Activated naive CD4-positive, alpha-beta T cell treated with anti-CD3 and anti-CD28 coated beads, Interleukin-2, amount 50 U/mL, for 72 hours (primary cell): ENCODE measurements around the gene TIMP2. TPM values are rescaled to one million over a fixed set of nuclear protein-coding genes. Genes with fewer than 3 reads are reported as not detected.
"Not testable (repeated sequence)": the region's sequence is repeated elsewhere in the genome, so short reads cannot be mapped to it uniquely, and the experiment has no call there.

Source experiments
- ATAC-seq, 2 donors: fragments of 150-1000 bp; cut with Tn5 transposase; 2 replicates each; pipeline ENCODE4 v1.10.0; 2021; ENCODE audit warnings: mild to moderate bottlenecking in 2 of 2, moderate library complexity in 2 of 2
- DNase-seq, 2 donors: peaks; one replicate each; pipeline ENCODE4 v3.0.0; 2021 to 2022; ENCODE audit warnings: low spot score in 2 of 2
- H3K27ac Mint-ChIP-seq, 2 donors: one replicate each; pipeline ENCODE4 v1.8.0; 2022; ENCODE audit warnings: mild to moderate bottlenecking in 2 of 2, mixed read lengths in 2 of 2
- H3K36me3 Mint-ChIP-seq, 2 donors: one replicate each; pipeline ENCODE4 v1.8.0; 2022; ENCODE audit warnings: mixed read lengths in 2 of 2
- H3K9me3 Mint-ChIP-seq, 2 donors: one replicate each; pipeline ENCODE4 v1.8.0; 2022; ENCODE audit warnings: mixed read lengths in 2 of 2
- total RNA-seq, 2 donors: library from RNA; stranded (reverse); gene quantifications; one replicate each; pipeline ENCODE4 v1.2.3, GENCODE V29; 2022

TIMP2 gene
- total RNA-seq, 2 donors from 2014 or later, result 1.1 TPM

- H3K36me3 Mint-ChIP-seq, result no peaks in the 10 kb centered on the region
- H3K9me3 Mint-ChIP-seq, result no peaks in the 10 kb centered on the region
- DNase-seq (no peak), ATAC-seq (peak; percentile 55 to 58)
- peak overlapping the region; percentile 22 to 49 for H3K27ac Mint-ChIP-seq
These were observed 35.7 kb downstream of the TIMP2 start for GRCh38 chr17:78889531-78889930.

GRCh38 chr17:78888941-78889518 lies 36.2 kb downstream of the TIMP2 start:
- no peaks in the 10 kb centered on the region for H3K9me3 Mint-ChIP-seq
- peak overlapping the region in 1 of 2 donors; percentile 49 for H3K27ac Mint-ChIP-seq
- no peak for DNase-seq
- no peaks in the 10 kb centered on the region for H3K36me3 Mint-ChIP-seq
- ATAC-seq, result no peak

- Mint-ChIP-seq H3K27ac (no peak overlapping the region), H3K9me3 (no peaks in the 10 kb centered on the region), H3K36me3 (no peaks in the 10 kb centered on the region)
- no peak for DNase-seq
- no peak for ATAC-seq
These were observed 38.2 kb downstream of the TIMP2 start for GRCh38 chr17:78886954-78887353.

GRCh38 chr17:78885956-78886355 lies 39.2 kb downstream of the TIMP2 start:
- H3K27ac Mint-ChIP-seq, result no peak overlapping the region
- DNase-seq (no peak), ATAC-seq (no peak)
- no peaks in the 10 kb centered on the region for H3K36me3 Mint-ChIP-seq
- no peaks in the 10 kb centered on the region for H3K9me3 Mint-ChIP-seq

- no peak for ATAC-seq
- H3K36me3 Mint-ChIP-seq, result no peaks in the 10 kb centered on the region
- H3K27ac Mint-ChIP-seq, result no peak overlapping the region
- no peaks in the 10 kb centered on the region for H3K9me3 Mint-ChIP-seq
- DNase-seq, result no peak
These were observed 40.1 kb downstream of the TIMP2 start for GRCh38 chr17:78884876-78885667.

GRCh38 chr17:78884148-78884825 lies 40.9 kb downstream of the TIMP2 start:
- H3K9me3 Mint-ChIP-seq, result no peaks in the 10 kb centered on the region
- H3K27ac Mint-ChIP-seq, result no peak overlapping the region
- DNase-seq, result no peak
- no peak for ATAC-seq
- no peaks in the 10 kb centered on the region for H3K36me3 Mint-ChIP-seq

- no peaks in the 10 kb centered on the region for H3K9me3 Mint-ChIP-seq
- H3K27ac Mint-ChIP-seq, result peak overlapping the region in 1 of 2 donors; percentile 3
- H3K36me3 Mint-ChIP-seq, result no peaks in the 10 kb centered on the region
- DNase-seq (no peak), ATAC-seq (peak in 1 of 2 donors; percentile 19)
These were observed 41.6 kb downstream of the TIMP2 start for GRCh38 chr17:78883533-78884131.

GRCh38 chr17:78883089-78883532 lies 42.1 kb downstream of the TIMP2 start:
- Mint-ChIP-seq H3K36me3 (no peaks in the 10 kb centered on the region), H3K9me3 (no peaks in the 10 kb centered on the region), H3K27ac (peak overlapping the region in 1 of 2 donors; percentile 3)
- ATAC-seq (peak in 1 of 2 donors; percentile 66), DNase-seq (no peak)

GRCh38 chr17:78882540-78883088 lies 42.6 kb downstream of the TIMP2 start:
- H3K27ac Mint-ChIP-seq, result peak overlapping the region in 1 of 2 donors; percentile 3

GRCh38 chr17:78879635-78880186 lies 45.5 kb downstream of the TIMP2 start:
- peak; percentile 61 to 73 for ATAC-seq
- no peak for DNase-seq
- H3K27ac Mint-ChIP-seq, result peak overlapping the region; percentile 55 to 76
- H3K36me3 Mint-ChIP-seq, result no peaks in the 10 kb centered on the region
- H3K9me3 Mint-ChIP-seq, result no peaks in the 10 kb centered on the region

More at GRCh38 chr17:78882540-78883088, 42.6 kb downstream of the TIMP2 start:
- DNase-seq (no peak), ATAC-seq (no peak)
- H3K36me3 Mint-ChIP-seq, result no peaks in the 10 kb centered on the region
- no peaks in the 10 kb centered on the region for H3K9me3 Mint-ChIP-seq

GRCh38 chr17:78878871-78879527 lies 46.2 kb downstream of the TIMP2 start:
- Mint-ChIP-seq H3K27ac (peak overlapping the region in 1 of 2 donors; percentile 76), H3K9me3 (no peaks in the 10 kb centered on the region), H3K36me3 (no peaks in the 10 kb centered on the region)
- DNase-seq (no peak), ATAC-seq (no peak)

GRCh38 chr17:78878261-78878660 lies 46.9 kb downstream of the TIMP2 start:
- ATAC-seq, result no peak
- H3K27ac Mint-ChIP-seq, result peak overlapping the region in 1 of 2 donors; percentile 76
- no peak for DNase-seq
- H3K36me3 Mint-ChIP-seq, result no peaks in the 10 kb centered on the region
- no peaks in the 10 kb centered on the region for H3K9me3 Mint-ChIP-seq

- not testable (repeated sequence) for H3K27ac Mint-ChIP-seq, ATAC-seq, H3K36me3 Mint-ChIP-seq, H3K9me3 Mint-ChIP-seq, DNase-seq
These were observed 48.2 kb downstream of the TIMP2 start for GRCh38 chr17:78876954-78877517.

GRCh38 chr17:78876094-78876597 lies 49.0 kb downstream of the TIMP2 start:
- ATAC-seq (no peak), DNase-seq (no peak)
- Mint-ChIP-seq H3K36me3 (no peaks in the 10 kb centered on the region), H3K27ac (peak overlapping the region in 1 of 2 donors; percentile 3), H3K9me3 (no peaks in the 10 kb centered on the region)

- no peaks in the 10 kb centered on the region for H3K36me3 Mint-ChIP-seq
- H3K27ac Mint-ChIP-seq, result peak overlapping the region in 1 of 2 donors; percentile 3
These were observed 49.7 kb downstream of the TIMP2 start for GRCh38 chr17:78875363-78876093.

More at GRCh38 chr17:78875363-78876093, 49.7 kb downstream of the TIMP2 start:
- no peak for ATAC-seq
- DNase-seq, result no peak
- H3K9me3 Mint-ChIP-seq, result no peaks in the 10 kb centered on the region
